GM19239 (cell line): ENCODE results near the gene ZNF618.

Experiments used
- DNase-seq: peaks from one replicate; pipeline ENCODE4 v3.0.0; 2011; ENCODE audit warnings: low spot score; ENCODE audit not compliant: insufficient read length
- FAIRE-seq: peaks from 2 replicates; lab custom pipeline; 2011; peaks lifted over from hg19 to GRCh38; lab: Jason Lieb, UNC

The ZNF618 gene, protein sequence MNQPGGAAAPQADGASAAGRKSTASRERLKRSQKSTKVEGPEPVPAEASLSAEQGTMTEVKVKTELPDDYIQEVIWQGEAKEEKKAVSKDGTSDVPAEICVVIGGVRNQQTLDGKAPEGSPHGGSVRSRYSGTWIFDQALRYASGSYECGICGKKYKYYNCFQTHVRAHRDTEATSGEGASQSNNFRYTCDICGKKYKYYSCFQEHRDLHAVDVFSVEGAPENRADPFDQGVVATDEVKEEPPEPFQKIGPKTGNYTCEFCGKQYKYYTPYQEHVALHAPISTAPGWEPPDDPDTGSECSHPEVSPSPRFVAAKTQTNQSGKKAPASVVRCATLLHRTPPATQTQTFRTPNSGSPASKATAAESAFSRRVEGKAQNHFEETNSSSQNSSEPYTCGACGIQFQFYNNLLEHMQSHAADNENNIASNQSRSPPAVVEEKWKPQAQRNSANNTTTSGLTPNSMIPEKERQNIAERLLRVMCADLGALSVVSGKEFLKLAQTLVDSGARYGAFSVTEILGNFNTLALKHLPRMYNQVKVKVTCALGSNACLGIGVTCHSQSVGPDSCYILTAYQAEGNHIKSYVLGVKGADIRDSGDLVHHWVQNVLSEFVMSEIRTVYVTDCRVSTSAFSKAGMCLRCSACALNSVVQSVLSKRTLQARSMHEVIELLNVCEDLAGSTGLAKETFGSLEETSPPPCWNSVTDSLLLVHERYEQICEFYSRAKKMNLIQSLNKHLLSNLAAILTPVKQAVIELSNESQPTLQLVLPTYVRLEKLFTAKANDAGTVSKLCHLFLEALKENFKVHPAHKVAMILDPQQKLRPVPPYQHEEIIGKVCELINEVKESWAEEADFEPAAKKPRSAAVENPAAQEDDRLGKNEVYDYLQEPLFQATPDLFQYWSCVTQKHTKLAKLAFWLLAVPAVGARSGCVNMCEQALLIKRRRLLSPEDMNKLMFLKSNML

GRCh38 chr9:113876151-113876992 lies at the start of gene ZNF618:
TSS of gene ZNF618 (plus strand) at chr9:113876309. CDS start at chr9:113876381, 72 bp downstream.
- no peak for FAIRE-seq
- DNase-seq, result peak; percentile 65

DNA sequence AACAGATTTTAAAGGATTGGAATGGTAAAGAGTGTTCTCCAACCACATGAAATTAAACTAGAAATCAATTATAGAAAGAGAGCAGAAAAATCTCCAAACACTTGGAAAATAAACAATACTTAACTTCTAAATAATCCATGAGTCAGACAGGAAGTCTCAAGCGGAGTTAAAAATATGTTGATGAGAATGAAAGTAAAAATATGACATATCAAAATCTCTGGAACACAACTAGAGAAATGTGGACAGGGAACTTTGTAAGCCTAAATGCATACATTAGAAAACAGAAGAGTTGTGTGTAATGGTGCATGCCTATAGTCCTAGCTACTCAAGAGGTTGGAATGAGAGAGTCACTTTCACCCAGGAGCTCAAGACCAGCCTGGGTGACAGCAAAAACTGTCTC lies 47.9 kb upstream of the ZNF618 start:
- FAIRE-seq (no peak), DNase-seq (no peak)

- FAIRE-seq (no peak), DNase-seq (no peak)
These were observed 38.8 kb upstream of the ZNF618 start for GRCh38 chr9:113837334-113837733.

DNA sequence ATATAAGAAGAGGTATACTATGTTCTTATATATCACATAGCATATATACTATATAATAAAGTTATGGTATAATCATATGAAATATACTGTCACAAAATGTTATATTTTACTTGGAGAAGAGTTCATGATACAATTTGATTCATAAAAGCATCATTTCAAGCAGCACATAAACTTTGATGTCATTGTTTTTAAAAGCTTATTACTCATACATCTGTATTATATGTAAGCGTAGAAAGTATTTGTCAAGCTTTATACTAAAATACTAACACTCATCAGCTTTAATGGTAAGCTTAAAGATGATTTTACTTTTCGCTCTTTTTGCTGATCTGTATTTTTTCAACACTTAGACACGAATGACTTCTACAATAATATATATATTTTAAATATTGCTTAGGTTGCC lies 34.0 kb upstream of the ZNF618 start:
- no peak for FAIRE-seq

DNA sequence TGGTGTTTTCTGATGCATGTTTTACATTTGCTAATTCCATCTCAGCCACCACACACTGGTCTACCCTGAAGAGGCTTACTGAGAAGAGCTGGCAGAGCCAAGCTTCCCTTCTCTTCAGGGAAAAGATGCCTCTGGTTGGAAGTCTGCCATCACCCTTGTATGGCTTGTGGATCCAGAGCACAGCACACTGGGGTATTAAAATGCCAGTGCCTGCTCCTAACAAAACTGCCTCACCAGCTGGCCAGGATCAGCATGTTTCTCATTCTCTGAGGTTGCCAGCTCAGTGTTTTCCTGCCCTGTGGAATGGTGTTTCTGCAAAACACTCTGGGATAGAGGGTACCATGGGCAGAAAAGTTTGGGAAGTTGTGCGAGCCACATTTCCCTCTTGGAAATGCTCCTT lies 31.6 kb upstream of the ZNF618 start:
- no peak for FAIRE-seq
- no peak for DNase-seq

More for the DNA sequence above, 34.0 kb upstream of the ZNF618 start:
- no peak for DNase-seq

GRCh38 chr9:113851359-113851758 lies 24.8 kb upstream of the ZNF618 start:
- DNase-seq, result no peak
- no peak for FAIRE-seq

DNA sequence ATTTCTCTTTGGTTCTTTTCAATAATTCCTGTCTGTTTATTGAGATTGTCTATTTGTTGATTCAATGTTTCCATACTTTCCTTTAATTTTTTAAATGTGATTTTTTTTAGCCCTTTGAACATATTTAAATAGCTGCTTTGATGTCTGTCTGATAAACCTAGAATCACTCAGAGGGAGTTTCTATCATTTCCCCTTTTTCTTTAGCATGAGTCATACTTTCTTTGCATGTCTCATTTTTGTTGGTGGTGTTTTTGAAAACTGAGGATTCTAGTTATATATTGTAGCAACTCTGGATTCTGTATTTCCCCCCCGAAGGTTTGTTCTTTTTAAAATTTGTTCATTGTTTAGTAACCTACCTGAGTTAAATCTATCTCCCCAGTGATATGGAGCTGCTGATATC lies 24.2 kb upstream of the ZNF618 start:
- no peak for FAIRE-seq
- no peak for DNase-seq

GRCh38 chr9:113853333-113853732 lies 22.8 kb upstream of the ZNF618 start:
- no peak for FAIRE-seq
- DNase-seq, result no peak

- FAIRE-seq (no peak), DNase-seq (no peak)
These were observed 21.8 kb upstream of the ZNF618 start for GRCh38 chr9:113854310-113854709.

DNA sequence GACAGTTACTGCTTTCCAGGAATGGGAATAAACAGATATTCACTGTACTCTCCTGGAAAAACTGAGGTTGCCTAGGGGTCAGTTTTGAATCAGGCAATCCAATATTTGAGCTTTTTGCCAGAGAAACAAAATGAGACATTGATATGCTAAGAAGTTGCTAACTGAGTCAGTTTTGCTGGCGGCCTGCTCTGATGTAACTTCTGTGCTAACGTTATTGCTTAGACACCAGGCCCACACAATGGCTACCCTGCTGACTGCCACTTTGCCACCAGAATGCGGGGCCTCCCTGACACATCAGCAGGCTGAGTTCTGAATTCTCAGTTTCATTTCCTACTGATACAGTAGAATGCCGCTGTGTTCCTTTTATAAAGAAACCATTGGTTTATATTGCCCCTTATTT lies 18.2 kb upstream of the ZNF618 start:
- DNase-seq, result no peak
- FAIRE-seq, result no peak

GRCh38 chr9:113858282-113858681 lies 17.8 kb upstream of the ZNF618 start:
- DNase-seq, result no peak
- FAIRE-seq, result no peak

DNA sequence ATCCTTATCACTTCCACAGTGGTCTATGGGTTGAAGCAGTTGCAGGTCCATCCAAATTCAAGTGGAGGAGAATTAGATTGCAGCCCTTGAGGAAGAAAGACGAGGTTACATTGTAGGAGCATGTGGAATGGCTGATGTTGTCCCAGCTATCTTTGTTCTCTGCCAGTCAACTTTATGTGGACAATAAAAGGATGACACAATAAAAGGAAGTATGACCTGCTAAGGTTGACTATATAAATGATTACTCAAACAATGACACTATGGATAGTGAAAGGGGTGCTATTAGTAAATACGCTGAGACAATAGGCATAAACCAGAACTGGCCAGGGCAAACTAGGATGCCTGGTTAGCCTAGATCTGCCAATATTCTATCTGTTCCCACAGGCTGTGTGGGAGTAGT lies 12.8 kb upstream of the ZNF618 start:
- FAIRE-seq (no peak), DNase-seq (no peak)

GRCh38 chr9:113868501-113868900 lies 7.6 kb upstream of the ZNF618 start:
- FAIRE-seq (no peak), DNase-seq (no peak)

GRCh38 chr9:113872485-113873143 lies 3.5 kb upstream of the ZNF618 start:
- FAIRE-seq (no peak), DNase-seq (no peak)

DNA sequence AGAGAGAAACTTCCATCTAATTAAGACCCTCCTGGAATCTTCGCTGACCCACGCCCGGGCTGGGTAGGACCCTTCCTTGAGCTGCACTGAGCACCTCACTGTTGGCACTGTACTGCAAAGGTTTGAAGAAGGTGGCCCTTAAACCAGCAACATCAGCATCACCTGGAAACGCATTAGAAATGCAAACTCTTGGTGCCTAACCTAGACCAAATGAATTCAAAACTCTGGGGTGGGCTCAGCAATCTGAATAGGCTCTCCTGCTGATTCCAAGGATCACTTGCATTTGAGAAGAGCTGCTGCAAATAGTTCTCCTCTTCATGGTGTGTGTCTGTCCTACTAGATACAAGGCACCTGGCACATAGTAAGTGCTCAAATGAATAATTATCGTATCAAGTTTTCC lies 2.7 kb upstream of the ZNF618 start:
- FAIRE-seq (no peak), DNase-seq (no peak)

GRCh38 chr9:113873926-113874325 lies 2.2 kb upstream of the ZNF618 start:
- FAIRE-seq, result no peak
- DNase-seq, result no peak

DNA sequence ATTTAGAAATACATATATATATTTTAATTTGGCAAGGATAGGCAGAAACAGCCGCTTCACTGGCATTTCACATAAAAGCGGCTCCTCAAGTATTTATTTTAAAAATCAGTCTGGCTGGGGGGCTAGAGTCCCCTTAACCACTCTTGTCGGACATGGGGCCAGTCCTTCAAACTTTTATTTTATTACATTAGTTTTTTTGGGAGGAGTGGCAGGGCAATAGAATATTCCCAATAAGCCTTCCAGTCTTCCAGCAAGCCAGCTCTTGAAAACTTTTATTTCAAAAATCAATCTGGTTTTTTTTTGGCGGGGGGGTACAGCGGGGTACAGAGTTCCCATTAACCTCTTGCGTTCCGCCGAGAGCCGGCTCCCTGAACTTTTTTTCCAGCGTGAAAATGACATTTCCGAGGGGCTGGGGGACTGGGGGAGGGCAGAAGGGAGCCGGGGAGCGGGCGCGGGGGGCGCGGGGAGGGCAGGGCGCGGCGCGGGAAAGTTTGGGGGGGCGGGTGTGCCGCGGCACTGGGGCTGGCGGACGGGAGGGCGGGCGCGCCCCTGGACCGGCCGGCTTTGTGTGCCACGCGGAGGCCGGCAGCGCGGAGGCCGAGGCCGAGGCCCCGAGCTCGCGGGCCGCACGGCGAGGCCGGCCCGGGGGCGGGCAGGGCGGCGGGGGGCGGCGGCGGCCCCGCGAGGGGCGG lies 504 bp upstream of the ZNF618 start:
- FAIRE-seq (no peak), DNase-seq (no peak)

- no peak for FAIRE-seq
These were observed 872 bp downstream of the ZNF618 start for GRCh38 chr9:113876993-113877368.

DNA sequence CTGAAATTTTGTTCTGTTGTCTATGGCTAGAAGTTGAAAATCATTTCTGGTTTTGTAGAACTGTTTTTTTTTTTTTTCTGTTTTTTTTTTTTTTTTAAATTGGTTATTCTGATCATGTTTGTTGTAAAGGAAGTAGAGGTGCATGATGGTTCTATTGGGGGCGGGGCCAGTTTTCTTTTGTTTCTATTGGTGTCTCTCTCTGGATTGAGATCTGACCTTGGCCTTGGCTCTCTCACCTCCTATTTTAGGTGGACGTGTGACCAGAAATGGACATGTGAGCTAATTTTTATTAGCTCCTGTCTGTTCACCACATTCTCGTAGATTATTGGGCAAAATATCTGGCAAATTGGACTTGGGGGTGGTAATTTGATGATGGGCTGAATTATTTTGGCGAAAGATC lies 3.2 kb downstream of the ZNF618 start:
- FAIRE-seq (no peak), DNase-seq (no peak)

More at GRCh38 chr9:113876993-113877368, 872 bp downstream of the ZNF618 start:
- DNase-seq, result no peak
